Suprapubic skin (tissue), 4 donors: ENCODE measurements around the gene EPN2. TPM values are rescaled to one million over a fixed set of nuclear protein-coding genes. Genes with fewer than 3 reads are reported as not detected.

ENCODE experiments used
- DNase-seq, 2 donors: peaks; one replicate each; pipeline ENCODE4 v3.0.0-alpha.2; 2019; ENCODE audit warnings: low spot score in 2 of 2
- H3K27ac ChIP-seq: fragments of 200-600 bp; sonication (generic); one replicate; pipeline ENCODE4 v1.5.1; 2019
- H3K27me3 ChIP-seq: fragments of 200-600 bp; sonication (generic); one replicate; pipeline ENCODE4 v1.5.1; 2019
- H3K36me3 ChIP-seq: fragments of 200-600 bp; sonication (generic); one replicate; pipeline ENCODE4 v1.5.1; 2019
- H3K4me1 ChIP-seq: fragments of 200-600 bp; sonication (generic); one replicate; pipeline ENCODE4 v1.5.1; 2019
- H3K4me3 ChIP-seq: fragments of 200-600 bp; sonication (generic); one replicate; pipeline ENCODE4 v1.5.1; 2019; ENCODE audit warnings: mild to moderate bottlenecking
- H3K9me3 ChIP-seq: fragments of 200-600 bp; sonication (generic); one replicate; pipeline ENCODE4 v1.5.1; 2019
- EP300 ChIP-seq: sonication (generic); formaldehyde crosslinking; IDR thresholded peaks from one replicate; pipeline ENCODE4 v1.6.1; 2017; ENCODE audit warnings: antibody characterized with exemption
- POLR2A ChIP-seq, 2 donors: fragments of 450-650 bp; IDR thresholded peaks; one replicate each; pipeline ENCODE4 v1.6.1; 2017; ENCODE audit warnings: antibody characterized with exemption in 2 of 2, mild to moderate bottlenecking in 2 of 2, moderate library complexity in 2 of 2
- POLR2AphosphoS5 ChIP-seq, 3 donors: sonication (generic); formaldehyde crosslinking; IDR thresholded peaks; one replicate each; pipeline ENCODE4 v1.6.1; 2017; ENCODE audit warnings: antibody characterized with exemption in 3 of 3
- WGBS: methylation state at CpG from one replicate; pipeline ENCODE4 v1.1.5; 2018; 5-methylcytosine and 5-hydroxymethylcytosine counted together
- total RNA-seq, 4 donors: library from RNA; depleted of rRNA; stranded (reverse); fragments of >200 nt; gene quantifications; one replicate each; pipeline ENCODE4 v1.1.0, GENCODE V29; 2016
- TF ChIP-seq, protein P1 (sequence below), 2 donors: fragments of 200-600 bp in 1 of 2; fragments of 450-650 bp in 1 of 2; sonication (generic) in 1 of 2; IDR thresholded peaks; one replicate each; pipeline ENCODE4 v1.5.1; 2016 to 2019; ENCODE audit warnings: antibody characterized with exemption in 2 of 2, mild to moderate bottlenecking in 1 of 2, moderate library complexity in 1 of 2

EPN2 gene
- total RNA-seq, 4 donors from 2014 or later = 95.9 to 276 (median 131) TPM

DNA sequence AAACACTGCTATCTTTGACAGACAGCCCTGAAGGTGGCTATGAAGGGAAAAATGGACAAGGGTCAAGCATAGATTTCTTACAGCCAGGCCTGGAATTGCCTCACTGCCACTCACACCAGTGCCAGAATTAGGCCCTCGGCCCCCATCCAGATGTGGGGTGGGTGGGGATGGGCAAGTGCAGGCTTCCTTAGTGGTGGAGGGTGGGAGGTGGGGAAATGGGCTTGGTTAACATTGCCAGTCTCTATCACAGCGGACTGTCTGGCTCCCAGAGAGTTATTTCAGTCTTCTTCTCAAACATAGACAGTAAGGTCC lies 100.5 kb downstream of the EPN2 start:
- no peaks in the 10 kb centered on the region for H3K27me3 ChIP-seq
- no peak overlapping the region for H3K27ac ChIP-seq
- WGBS = 44% methylated on average over 2 of the region's 2 CpGs

DNA sequence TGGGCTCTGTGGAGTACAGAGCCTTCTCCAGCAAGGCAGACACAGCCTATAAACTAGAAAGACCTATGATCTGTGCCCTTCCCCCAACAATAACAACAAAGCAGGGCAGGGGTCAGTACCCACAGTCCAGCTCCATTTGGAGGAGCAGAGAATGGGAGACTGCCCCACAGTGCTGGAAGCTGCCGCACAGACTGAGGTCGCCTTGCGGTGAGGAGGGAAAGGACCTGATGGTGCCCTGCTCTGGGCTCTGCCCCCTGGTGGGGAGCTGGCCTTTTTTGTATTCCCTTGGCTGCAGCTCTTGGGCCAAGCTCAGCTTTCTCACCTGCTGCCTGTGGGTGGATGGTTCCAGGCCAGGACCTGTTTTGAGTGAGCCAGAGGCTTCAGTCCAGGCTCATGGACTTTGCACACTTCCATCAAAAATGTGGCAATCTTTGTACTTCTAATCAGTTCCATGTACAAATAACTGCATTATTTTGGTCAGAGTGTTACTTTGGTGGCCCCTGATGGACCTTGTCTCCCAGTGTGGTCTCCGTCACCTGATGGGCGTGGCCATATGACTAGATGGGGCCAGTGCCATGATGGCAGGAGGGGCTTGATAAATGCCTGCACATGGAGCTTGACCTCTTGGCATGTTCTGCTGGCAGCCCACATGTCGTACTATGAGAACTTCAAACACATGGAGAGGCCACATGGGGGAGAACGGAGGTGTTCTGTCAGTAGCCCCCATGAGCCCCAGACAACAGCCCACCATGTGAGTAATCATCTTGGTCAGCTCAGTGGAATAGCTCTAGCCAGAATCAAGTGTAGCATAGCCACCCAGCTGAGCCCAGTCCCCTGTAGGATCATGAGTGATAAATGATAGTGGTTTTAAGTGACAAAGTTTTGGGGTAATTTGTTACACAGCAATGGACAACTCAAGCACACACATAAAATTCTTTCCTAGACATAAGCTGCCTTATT lies 101.1 kb downstream of the EPN2 start:
- no peak for DNase-seq
- 87% methylated on average over 7 of the region's 7 CpGs for WGBS
- H3K27ac ChIP-seq = no peak overlapping the region
- peaks cover 29% of the 10 kb centered on the region for H3K36me3 ChIP-seq
- peaks cover 43% of the 10 kb centered on the region for H3K4me1 ChIP-seq
- TF ChIP-seq POLR2AphosphoS5 (IDR thresholded peaks at IDR 0.05) = no peak
- TF ChIP-seq, protein P1, sequence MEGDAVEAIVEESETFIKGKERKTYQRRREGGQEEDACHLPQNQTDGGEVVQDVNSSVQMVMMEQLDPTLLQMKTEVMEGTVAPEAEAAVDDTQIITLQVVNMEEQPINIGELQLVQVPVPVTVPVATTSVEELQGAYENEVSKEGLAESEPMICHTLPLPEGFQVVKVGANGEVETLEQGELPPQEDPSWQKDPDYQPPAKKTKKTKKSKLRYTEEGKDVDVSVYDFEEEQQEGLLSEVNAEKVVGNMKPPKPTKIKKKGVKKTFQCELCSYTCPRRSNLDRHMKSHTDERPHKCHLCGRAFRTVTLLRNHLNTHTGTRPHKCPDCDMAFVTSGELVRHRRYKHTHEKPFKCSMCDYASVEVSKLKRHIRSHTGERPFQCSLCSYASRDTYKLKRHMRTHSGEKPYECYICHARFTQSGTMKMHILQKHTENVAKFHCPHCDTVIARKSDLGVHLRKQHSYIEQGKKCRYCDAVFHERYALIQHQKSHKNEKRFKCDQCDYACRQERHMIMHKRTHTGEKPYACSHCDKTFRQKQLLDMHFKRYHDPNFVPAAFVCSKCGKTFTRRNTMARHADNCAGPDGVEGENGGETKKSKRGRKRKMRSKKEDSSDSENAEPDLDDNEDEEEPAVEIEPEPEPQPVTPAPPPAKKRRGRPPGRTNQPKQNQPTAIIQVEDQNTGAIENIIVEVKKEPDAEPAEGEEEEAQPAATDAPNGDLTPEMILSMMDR (IDR thresholded peaks at IDR 0.05) = peak; percentile 7 to 59
- no peak for TF ChIP-seq POLR2A (IDR thresholded peaks at IDR 0.05)
- H3K9me3 ChIP-seq = no peaks in the 10 kb centered on the region
- H3K4me3 ChIP-seq = no peak overlapping the region
- H3K27me3 ChIP-seq = no peaks in the 10 kb centered on the region

More for the DNA sequence above, 100.5 kb downstream of the EPN2 start:
- H3K36me3 ChIP-seq = peaks cover 35% of the 10 kb centered on the region
- no peak overlapping the region for H3K4me3 ChIP-seq
- no peak for TF ChIP-seq POLR2A (IDR thresholded peaks at IDR 0.05)
- no peak for TF ChIP-seq POLR2AphosphoS5 (IDR thresholded peaks at IDR 0.05)
- TF ChIP-seq, protein P1 (IDR thresholded peaks at IDR 0.05) = no peak
- no peaks in the 10 kb centered on the region for H3K9me3 ChIP-seq
- peaks cover 37% of the 10 kb centered on the region for H3K4me1 ChIP-seq
- DNase-seq = no peak

- Histone ChIP-seq H3K27me3 (no peaks in the 10 kb centered on the region), H3K4me3 (no peak overlapping the region), H3K36me3 (peaks cover 18% of the 10 kb centered on the region), H3K9me3 (no peaks in the 10 kb centered on the region), H3K27ac (no peak overlapping the region), H3K4me1 (peaks cover 52% of the 10 kb centered on the region)
- TF ChIP-seq POLR2A (IDR thresholded peaks at IDR 0.05) (no peak), POLR2AphosphoS5 (IDR thresholded peaks at IDR 0.05) (no peak), EP300 (no peak)
- TF ChIP-seq, protein P1 (IDR thresholded peaks at IDR 0.05) = no peak
- WGBS = 79% methylated on average over 2 of the region's 2 CpGs
- no peak for DNase-seq
These were observed 102.2 kb downstream of the EPN2 start for GRCh38 chr17:19339341-19339815.

DNA sequence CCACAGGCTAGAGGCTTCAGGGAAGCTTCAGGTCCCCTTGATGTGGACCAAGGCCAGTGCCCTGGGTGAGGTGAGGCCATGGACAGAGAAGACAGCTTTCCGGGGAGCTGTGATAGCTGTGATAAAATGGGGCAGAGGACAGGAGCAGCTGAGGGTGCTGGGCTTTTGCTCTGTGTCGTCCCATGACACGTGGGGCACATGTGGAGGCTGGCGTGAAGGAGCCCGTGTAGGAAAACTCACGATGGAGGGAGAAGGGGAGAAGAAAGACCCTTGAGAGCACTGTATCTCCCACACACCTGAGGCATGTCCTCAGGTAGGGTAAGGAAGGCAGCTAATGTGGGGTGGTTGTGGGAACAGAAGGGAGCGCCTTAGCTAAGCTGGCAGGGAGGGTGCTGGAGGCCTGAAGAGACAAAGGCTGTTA lies 104.1 kb downstream of the EPN2 start:
- peaks cover 71% of the 10 kb centered on the region for H3K4me1 ChIP-seq
- peak overlapping the region; percentile 49 for H3K27ac ChIP-seq
- TF ChIP-seq EP300 (no peak), POLR2A (IDR thresholded peaks at IDR 0.05) (no peak), POLR2AphosphoS5 (IDR thresholded peaks at IDR 0.05) (no peak)
- TF ChIP-seq, protein P1 (IDR thresholded peaks at IDR 0.05) = no peak
- H3K4me3 ChIP-seq = no peak overlapping the region
- peaks cover 7% of the 10 kb centered on the region for H3K36me3 ChIP-seq
- 72% methylated on average over 7 of the region's 7 CpGs for WGBS
- H3K9me3 ChIP-seq = no peaks in the 10 kb centered on the region
- H3K27me3 ChIP-seq = no peaks in the 10 kb centered on the region
- peak in 1 of 2 donors; percentile 64 for DNase-seq
